AG04449 (cell line): ENCODE measurements around the gene NOSIP.

Experiments
- CTCF ChIA-PET: fragments of 350-600 bp; formaldehyde crosslinking; extraction: SDS; loops from one replicate; lab custom pipeline; 2021; ENCODE audit warnings: antibody characterized with exemption; lab: Yijun Ruan, JAX
- POLR2A ChIA-PET: fragments of 400-600, 350-600 bp; formaldehyde crosslinking; extraction: SDS; loops from one replicate; lab custom pipeline; 2020; ENCODE audit warnings: antibody characterized with exemption, inconsistent platforms; lab: Yijun Ruan, JAX
- DNase-seq: peaks from one replicate; pipeline ENCODE4 v3.0.0-alpha.2; 2010; ENCODE audit warnings: low read depth, low spot score
- H3K4me3 ChIP-seq: 2 replicates; pipeline ENCODE4 v1.5.1; 2011; ENCODE audit warnings: low read depth, mild to moderate bottlenecking, control low read depth, low read length
- CTCF ChIP-seq: IDR thresholded peaks from one replicate; pipeline ENCODE4 v1.5.1; 2011; ENCODE audit warnings: mild to moderate bottlenecking, moderate library complexity, low read length, control low read depth, inconsistent platforms; ENCODE audit not compliant: insufficient read depth; ENCODE audit errors: missing control alignments

The NOSIP gene

GRCh38 chr19:49546825-49547565 is 33.4 kb downstream of the NOSIP start:
- no peak for DNase-seq
- H3K4me3 ChIP-seq, result no peak overlapping the region
- CTCF ChIA-PET, result interaction anchor here (0.6 to 8.5 kb wide), 34 partner anchors 9 to 161 kb away, joined by 3 to 65 read pairs (median 6); partner anchors contain the start of genes ALDH16A1, FLT3LG, NOSIP and PRMT1
- POLR2A ChIA-PET, result interaction anchor here (0.7 to 1.5 kb wide), 2 partner anchors 19 to 34 kb away, joined by 3 to 8 read pairs; partner anchors contain the start of gene RCN3
- peak; percentile 64 for TF ChIP-seq CTCF

DNA sequence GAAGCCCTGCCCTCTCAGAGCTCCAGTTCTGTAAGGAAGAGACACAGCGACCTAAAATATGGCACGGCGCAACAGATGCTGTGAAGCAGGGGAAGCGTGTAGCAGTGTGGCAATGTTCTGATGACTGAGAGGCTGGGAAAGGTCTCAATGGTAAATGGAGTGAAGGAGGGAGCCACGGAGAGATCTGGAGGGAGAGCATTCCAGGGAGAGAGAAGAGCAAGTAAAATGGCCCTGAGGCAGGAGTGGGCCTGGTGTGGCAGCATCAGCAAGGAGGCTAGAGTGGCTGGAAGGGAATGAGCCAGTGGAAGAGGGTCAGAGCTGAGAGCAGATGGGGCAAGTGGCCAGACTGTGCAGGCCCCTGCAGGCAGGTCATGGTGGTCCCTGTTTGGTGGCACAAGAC is 36.2 kb downstream of the NOSIP start:
- TF ChIP-seq CTCF, result no peak
- ChIA-PET CTCF (interaction anchor here (4.2 to 8.5 kb wide), 3 partner anchors 17 to 27 kb away, joined by 25 to 65 read pairs (median 59); no protein-coding TSS in a partner anchor), POLR2A (no interaction called here)
- H3K4me3 ChIP-seq, result no peak overlapping the region
- DNase-seq, result no peak

DNA sequence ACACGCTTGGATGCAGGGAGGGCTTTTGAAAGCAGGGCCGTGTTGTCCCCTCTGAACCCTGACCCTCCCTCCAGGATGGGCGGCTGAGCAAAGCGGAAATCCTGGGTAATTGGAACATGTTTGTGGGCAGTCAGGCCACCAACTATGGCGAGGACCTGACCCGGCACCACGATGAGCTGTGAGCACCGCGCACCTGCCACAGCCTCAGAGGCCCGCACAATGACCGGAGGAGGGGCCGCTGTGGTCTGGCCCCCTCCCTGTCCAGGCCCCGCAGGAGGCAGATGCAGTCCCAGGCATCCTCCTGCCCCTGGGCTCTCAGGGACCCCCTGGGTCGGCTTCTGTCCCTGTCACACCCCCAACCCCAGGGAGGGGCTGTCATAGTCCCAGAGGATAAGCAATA is 37.3 kb downstream of the NOSIP start:
- no peak for DNase-seq
- POLR2A ChIA-PET, result interaction anchor here (0.9 kb wide), 1 partner anchor 16 kb away, joined by 3 read pairs; the partner anchor contains the start of gene RCN3

DNA sequence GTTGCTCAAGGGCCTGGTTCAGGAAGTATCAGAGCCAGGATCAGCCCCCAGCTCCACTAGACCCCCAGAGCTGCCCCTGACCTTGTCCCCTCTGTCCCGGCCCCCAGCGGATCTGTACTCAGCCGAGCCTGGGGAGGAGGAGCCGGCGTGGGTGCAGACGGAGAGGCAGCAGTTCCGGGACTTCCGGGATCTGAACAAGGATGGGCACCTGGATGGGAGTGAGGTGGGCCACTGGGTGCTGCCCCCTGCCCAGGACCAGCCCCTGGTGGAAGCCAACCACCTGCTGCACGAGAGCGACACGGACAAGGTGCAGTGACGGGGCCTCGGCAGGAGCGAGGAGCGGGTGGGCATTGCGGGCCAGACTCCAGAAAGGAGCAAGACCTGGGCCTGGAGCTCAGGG is 37.9 kb downstream of the NOSIP start:
- no peak for DNase-seq
- ChIA-PET CTCF (interaction anchor here (1.3 to 4.2 kb wide), 2 partner anchors 10 to 28 kb away, joined by 3 to 25 read pairs; no protein-coding TSS in a partner anchor), POLR2A (interaction anchor here (0.9 kb wide), 1 partner anchor 15 kb away, joined by 3 read pairs; the partner anchor contains the start of gene RCN3)
- TF ChIP-seq CTCF, result no peak
- no peak overlapping the region for H3K4me3 ChIP-seq

More for the DNA sequence above, 37.3 kb downstream of the NOSIP start:
- no peak overlapping the region for H3K4me3 ChIP-seq
- CTCF ChIA-PET, result interaction anchor here (0.7 to 4.2 kb wide), 4 partner anchors 9 to 27 kb away, joined by 3 to 25 read pairs (median 3); no protein-coding TSS in a partner anchor
- no peak for TF ChIP-seq CTCF

DNA sequence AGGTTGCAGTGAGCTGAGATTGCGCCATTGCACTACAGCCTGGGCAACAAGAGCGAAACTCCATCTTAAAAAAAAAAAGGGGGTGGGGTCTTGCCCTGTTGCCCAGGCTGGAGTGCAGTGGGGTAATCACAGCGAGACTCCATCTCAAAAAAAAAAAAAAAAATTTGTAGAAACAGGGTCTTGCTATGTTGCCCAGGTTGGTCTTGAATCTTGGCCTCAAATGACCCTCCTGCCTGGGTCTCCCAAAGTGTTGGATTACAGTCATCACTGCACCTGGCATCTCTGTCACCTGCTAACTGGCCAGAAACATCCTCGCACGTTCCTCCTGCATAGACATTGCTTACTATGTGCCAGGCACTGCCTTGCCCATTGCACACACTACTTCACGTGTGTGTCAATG is 38.4 kb downstream of the NOSIP start:
- POLR2A ChIA-PET, result no interaction called here
- CTCF ChIA-PET, result interaction anchor here (1.1 to 4.2 kb wide), 2 partner anchors 28 to 69 kb away, joined by 4 to 25 read pairs; partner anchors contain the start of gene FLT3LG
- no peak overlapping the region for H3K4me3 ChIP-seq
- DNase-seq, result no peak
- no peak for TF ChIP-seq CTCF

- H3K4me3 ChIP-seq, result no peak overlapping the region
- TF ChIP-seq CTCF, result no peak
- CTCF ChIA-PET, result interaction anchor here (0.7 to 3.7 kb wide), 3 partner anchors 9 to 66 kb away, joined by 3 to 36 read pairs (median 5); no protein-coding TSS in a partner anchor
- no peak for DNase-seq
- POLR2A ChIA-PET, result interaction anchor here (0.9 kb wide), 1 partner anchor 11 kb away, joined by 3 read pairs; the partner anchor contains the start of gene RCN3
These were observed 41.0 kb downstream of the NOSIP start for GRCh38 chr19:49539192-49539952.
